D341Med (cell line): ENCODE results near the gene ANKRD33B.
A peak's percentile ranks its signal among the peaks of the same experiment; 100 is the strongest.
"Not testable (repeated sequence)": the region's sequence is repeated elsewhere in the genome, so short reads cannot be mapped to it uniquely, and the experiment has no call there.

Experiments
- DNase-seq: peaks from one replicate; pipeline ENCODE4 v3.0.0; 2012; ENCODE audit warnings: low spot score

ANKRD33B gene

GRCh38 chr5:10595293-10595671 lies 31.4 kb downstream of the ANKRD33B start:
- DNase-seq: peak; percentile 17

GRCh38 chr5:10595672-10596309 lies 31.9 kb downstream of the ANKRD33B start:
- peak; percentile 24 for DNase-seq

GRCh38 chr5:10596310-10596703 lies 32.4 kb downstream of the ANKRD33B start:
- DNase-seq: no peak

- no peak for DNase-seq
These were observed 33.1 kb downstream of the ANKRD33B start for GRCh38 chr5:10596886-10597451.

- DNase-seq: no peak
These were observed 35.2 kb downstream of the ANKRD33B start for GRCh38 chr5:10599113-10599512.

GRCh38 chr5:10599862-10600284 lies 36.0 kb downstream of the ANKRD33B start:
- no peak for DNase-seq

- DNase-seq: no peak
These were observed 36.9 kb downstream of the ANKRD33B start for GRCh38 chr5:10600626-10601245.

- DNase-seq: peak; percentile 87
These were observed 37.6 kb downstream of the ANKRD33B start for GRCh38 chr5:10601246-10602030.

- DNase-seq: no peak
These were observed 38.3 kb downstream of the ANKRD33B start for GRCh38 chr5:10602031-10602806.

GRCh38 chr5:10604975-10605374 lies 41.1 kb downstream of the ANKRD33B start:
- DNase-seq: peak; percentile 3

GRCh38 chr5:10606632-10607022 lies 42.8 kb downstream of the ANKRD33B start:
- not testable (repeated sequence) for DNase-seq

- no peak for DNase-seq
These were observed 43.3 kb downstream of the ANKRD33B start for GRCh38 chr5:10607023-10607665.

- DNase-seq: peak; percentile 53
These were observed 43.8 kb downstream of the ANKRD33B start for GRCh38 chr5:10607666-10608073.

GRCh38 chr5:10608081-10608480 lies 44.2 kb downstream of the ANKRD33B start:
- not testable (repeated sequence) for DNase-seq

- DNase-seq: no peak
These were observed 46.2 kb downstream of the ANKRD33B start for GRCh38 chr5:10610058-10610457.

- no peak for DNase-seq
These were observed 47.4 kb downstream of the ANKRD33B start for GRCh38 chr5:10611290-10611689.

- no peak for DNase-seq
These were observed 48.4 kb downstream of the ANKRD33B start for GRCh38 chr5:10612251-10612650.

- DNase-seq: no peak
These were observed 51.8 kb downstream of the ANKRD33B start for GRCh38 chr5:10615693-10616092.

- DNase-seq: no peak
These were observed 53.2 kb downstream of the ANKRD33B start for GRCh38 chr5:10617103-10617502.

GRCh38 chr5:10618311-10618710 lies 54.4 kb downstream of the ANKRD33B start:
- no peak for DNase-seq

GRCh38 chr5:10619649-10620048 lies 55.8 kb downstream of the ANKRD33B start:
- no peak for DNase-seq
